SW 1271 (cell line): ENCODE measurements around the gene PRR19.

ENCODE experiments used
- DNase-seq, 2 experiments: peaks; one replicate each; lab custom pipeline; 2025; lab: John Stamatoyannopoulos, UW

The PRR19 gene

DNA sequence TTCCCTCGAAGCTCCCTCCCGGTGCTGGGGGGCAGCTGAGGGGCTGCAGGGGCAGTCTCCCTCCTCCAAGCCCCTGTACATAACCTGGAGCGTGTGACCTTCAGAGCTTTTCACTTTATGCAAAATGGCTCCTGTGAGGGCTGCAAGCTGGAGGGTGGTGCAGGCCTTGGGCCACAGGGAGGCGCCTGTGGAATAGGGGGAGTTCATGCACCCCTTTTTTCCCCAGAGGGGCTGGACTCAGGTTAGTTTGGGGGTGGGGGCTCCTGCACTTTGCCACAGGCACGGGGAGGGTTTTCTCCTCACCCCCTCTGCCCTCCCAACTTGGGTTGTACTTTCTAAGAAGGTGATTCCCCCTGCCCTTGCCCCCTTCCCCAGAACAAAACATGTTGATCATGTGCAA is 6.6 kb upstream of the PRR19 start:
- DNase-seq, result no peak

DNA sequence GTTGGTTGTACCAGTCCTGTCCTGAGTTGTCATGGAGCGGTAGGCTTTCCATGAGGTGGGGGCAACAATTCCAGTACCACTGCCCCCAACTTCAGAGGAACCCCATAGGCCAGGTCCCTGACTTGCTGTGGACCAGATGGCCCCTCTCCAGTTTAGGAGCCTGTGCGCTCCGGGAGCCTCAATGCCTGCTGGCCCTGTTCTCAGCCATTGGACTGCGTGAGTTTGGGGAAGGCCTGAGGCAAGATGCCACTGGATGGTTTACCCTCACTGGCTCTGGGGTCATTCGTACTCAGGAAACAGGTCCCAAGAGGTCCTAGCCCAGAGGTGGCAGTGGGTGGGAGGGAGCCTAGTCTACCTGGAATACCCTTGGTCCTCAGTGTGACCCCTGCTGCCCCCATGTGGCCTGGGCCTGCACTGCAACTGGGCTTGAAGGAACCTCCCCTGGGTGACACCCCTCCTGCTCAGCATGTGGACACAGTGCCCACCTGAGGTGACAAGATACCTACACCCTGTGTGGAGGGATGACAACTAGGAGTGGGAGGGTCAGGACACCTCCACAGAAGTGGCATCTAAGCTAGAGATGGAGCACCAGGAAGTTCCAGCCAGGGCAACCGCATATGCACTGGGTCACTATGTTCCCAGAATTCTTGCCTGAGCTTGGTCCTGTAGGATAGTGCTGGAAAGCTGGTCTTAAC is 6.0 kb upstream of the PRR19 start:
- DNase-seq, result peak in 1 of 2 experiments; percentile 54

DNA sequence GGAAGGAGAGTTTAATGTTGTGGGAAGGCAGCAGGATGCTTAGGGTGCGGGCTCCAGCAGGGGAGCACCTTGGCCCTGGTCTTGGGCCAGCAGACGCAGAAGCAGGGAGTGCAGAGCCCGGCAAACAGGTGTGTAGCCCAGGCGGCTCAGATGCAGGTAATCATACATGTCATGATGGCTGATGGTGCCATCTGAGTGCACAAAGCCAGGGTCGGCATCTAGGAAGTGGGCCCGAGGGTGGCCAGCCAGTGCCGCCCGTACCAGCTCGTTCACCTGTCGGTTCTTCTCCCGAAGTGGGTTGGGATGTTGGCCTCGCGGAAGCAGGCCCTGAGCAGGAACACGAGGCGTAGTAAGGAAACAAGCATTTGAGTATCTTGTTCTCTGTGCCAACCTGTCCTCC is 4.9 kb upstream of the PRR19 start:
- DNase-seq, result no peak

DNA sequence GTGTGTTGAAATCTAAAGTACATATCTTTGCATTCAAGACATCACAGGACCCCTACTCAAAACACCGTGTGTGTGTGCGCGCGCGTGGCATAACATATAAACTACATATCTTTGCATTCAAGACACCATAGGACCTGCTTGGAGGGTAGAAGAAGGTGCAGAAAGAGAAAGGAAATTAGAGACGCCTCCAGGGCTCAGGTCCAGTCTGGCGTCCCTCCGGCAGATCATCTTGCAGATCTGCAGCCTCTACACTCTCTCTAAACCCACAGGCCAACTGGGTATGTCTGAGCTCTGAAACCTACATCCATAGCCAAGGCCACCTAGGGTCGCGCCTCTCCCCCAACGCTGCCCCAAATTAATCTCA is 1.2 kb downstream of the PRR19 start:
- DNase-seq, result no peak

DNA sequence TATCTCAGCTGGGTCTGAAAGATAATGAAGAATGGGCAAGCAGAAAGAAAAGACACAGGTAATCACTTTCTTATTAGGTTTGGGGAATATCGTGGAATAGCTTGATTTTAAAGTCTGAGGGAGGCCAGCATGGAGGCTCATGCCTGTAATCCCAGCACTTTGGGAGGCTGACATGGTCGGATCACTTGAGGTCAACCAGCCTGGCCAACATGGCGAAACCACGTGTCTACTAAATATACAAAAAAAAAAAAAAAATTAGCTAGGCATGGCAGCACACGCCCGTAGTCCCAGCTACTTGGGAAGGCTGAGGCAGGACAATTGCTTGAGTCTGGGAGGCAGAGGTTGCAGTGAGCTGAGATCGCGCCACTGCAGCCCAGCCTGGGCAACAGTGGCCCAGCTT is 1.9 kb downstream of the PRR19 start:
- no peak for DNase-seq

DNA sequence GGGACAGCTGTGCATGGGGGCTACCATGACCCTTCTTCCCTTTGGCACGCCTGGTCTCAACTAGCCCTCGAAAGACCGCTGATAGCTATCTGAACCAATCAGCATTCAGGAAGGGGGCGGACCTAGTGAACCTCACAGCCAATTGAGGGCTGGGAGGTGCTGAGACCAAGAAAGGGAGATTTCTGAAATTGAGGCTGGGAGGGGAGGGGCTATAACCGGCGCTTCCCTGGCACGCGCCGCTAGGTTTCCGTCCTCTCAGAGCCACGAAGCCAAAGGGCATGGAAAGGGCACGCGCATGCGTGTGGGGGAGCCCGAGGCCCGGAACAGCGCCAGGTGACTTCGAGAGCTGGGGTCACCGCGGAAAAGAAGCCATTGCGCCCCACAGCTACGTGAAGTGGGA is 4.7 kb downstream of the PRR19 start:
- no peak for DNase-seq

DNA sequence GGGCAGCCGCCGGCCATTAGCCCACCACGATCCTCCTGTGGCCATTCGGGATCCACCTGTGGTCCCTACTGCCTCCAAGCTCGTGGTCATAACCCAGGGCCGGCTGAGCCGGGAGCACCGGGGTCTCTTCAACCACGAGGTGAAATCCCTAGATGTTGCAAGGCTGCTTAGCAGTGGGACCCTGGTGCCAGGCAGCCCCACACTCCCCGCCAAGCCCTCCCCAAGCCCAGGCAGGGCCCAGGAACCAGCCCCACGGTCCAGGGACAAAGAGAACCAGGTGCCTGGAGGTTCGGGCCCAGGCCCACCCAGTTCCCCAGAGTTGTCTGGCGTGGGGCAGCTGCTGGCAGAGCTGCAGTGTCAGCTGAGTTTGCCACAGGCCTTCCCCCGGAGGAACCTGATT is 7.8 kb downstream of the PRR19 start:
- DNase-seq, result no peak

DNA sequence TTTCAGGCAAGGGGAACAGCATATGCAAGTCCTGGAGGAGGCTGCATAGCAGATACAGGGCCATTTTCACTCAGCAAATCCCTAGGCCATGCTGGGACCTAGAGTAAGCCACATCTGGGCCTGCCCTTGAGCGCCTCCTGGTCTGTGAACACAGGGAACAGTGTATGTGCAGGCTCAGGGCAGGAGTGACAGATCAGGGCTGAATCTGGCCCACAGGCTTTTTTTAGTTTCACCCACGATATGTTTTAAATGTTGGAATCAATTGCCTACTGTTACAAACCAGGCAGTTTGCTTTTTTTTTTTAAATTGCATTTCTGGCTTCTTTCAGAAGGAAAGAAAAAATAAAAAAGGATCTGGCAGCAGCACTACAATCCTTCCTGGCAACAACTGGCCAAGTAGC is 9.7 kb downstream of the PRR19 start:
- no peak for DNase-seq

DNA sequence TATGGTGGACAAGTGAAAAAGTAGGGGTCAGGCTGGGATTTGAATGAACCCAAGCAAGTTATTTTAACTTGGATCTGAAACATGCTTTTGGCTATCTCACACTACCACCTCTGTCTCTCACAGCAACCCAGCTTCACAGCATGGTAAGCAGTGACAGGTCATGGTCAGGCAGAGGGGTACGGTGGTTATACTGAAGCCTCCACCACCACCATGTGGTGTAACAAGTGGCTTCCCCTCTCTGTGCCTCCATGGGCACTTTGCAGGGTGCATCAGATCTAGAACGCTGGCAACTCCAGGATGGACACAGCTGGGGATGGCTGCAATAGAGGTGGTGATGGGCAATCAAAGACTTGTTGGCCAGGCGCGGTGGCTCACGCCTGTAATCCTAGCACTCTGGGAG is 10.4 kb downstream of the PRR19 start:
- DNase-seq, result no peak

DNA sequence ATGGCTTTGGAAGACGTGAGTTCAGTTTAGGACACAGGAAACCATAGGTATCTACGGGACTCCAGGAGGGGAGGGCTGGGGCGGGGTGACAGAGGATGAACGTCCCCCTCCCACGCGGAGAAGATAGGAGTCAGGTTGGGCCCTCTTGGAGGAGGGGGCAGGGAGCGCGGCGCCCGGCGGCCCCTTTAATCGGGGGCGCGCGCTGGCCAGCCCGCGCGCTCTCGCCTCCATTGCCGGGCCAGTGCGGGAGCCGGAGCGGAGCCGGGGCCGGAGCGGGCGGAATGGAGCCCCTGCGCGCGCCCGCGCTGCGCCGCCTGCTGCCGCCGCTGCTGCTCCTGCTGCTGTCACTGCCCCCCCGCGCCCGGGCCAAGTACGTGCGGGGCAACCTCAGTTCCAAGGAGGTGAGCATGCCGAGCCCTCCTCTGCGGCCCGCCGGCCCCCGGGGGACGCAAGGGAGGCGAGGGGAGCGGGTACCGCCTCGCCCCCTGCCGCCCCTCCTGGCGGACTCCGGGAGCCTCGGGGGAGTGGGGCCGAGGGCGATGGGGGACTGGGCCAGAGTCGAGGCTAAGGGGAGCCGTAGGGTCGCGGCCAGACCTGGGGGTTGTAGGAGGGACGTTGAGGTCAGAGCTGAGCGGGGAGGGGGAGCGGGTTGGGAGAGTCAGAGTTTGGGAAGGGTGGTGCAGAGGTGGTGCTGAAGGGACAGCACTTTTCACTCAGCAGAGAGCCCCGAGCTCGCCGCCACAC is 11.3 kb downstream of the PRR19 start, which contains the start of gene TMEM145:
TSS of gene TMEM145 (plus strand) at position 214 of the 744 bp plus-strand sequence. CDS start at position 282, 68 bp downstream.
- DNase-seq, result peak in 1 of 2 experiments; percentile 22

DNA sequence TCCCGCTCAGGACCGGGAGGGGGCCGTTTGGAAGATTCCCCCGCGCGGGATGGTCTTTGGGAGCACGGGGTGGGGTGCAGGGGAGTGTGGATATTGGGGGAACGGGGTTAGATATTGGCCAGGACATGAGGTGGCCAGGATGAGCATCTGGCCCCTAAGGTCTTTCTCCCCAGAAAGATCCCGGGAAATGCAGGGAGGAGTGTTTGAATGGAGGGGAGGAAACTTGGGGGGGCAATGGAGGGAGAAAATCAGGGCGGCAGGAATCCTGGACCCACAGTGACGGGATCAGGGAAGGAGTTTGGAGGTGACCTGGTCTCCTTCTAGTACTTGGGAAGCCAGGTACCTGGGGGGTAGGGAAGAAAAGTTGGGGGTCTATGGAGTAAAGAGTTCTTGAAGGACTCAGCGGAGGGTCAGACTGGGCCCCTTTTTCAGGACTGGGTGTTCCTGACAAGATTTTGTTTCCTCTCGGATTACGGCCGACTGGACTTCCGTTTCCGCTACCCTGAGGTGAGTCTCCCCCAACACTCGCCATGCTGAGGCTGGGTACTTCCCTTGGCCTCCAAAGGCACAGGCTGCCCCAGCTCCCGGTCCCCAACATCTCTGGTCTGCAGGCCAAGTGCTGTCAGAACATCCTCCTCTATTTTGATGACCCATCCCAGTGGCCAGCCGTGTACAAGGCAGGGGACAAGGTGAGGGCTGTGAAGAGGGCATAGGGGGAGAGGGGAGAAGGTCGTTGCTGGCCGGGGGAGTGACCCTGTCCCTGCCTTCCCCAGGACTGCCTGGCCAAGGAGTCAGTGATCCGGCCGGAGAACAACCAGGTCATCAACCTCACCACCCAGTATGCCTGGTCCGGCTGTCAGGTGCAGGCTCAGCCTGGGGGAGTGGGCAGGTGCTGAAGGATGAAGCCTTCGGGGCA is 12.2 kb downstream of the PRR19 start:
- DNase-seq, result no peak

DNA sequence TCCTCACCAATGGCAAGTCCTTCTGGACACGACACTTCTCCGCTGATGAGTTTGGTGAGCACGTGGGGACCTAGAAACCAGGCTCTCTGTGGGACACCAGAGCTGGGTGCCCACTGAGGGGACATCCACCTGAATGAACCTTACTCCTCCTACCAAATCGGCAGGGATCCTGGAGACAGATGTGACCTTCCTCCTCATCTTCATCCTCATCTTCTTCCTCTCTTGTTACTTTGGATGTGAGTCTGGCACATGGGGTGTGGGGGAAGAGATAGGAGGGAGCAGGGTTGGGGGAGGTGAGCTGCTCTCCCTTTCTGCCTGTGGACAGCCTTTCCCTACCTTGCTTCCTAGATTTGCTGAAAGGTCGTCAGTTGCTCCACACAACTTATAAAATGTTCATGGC is 13.1 kb downstream of the PRR19 start:
- no peak for DNase-seq

DNA sequence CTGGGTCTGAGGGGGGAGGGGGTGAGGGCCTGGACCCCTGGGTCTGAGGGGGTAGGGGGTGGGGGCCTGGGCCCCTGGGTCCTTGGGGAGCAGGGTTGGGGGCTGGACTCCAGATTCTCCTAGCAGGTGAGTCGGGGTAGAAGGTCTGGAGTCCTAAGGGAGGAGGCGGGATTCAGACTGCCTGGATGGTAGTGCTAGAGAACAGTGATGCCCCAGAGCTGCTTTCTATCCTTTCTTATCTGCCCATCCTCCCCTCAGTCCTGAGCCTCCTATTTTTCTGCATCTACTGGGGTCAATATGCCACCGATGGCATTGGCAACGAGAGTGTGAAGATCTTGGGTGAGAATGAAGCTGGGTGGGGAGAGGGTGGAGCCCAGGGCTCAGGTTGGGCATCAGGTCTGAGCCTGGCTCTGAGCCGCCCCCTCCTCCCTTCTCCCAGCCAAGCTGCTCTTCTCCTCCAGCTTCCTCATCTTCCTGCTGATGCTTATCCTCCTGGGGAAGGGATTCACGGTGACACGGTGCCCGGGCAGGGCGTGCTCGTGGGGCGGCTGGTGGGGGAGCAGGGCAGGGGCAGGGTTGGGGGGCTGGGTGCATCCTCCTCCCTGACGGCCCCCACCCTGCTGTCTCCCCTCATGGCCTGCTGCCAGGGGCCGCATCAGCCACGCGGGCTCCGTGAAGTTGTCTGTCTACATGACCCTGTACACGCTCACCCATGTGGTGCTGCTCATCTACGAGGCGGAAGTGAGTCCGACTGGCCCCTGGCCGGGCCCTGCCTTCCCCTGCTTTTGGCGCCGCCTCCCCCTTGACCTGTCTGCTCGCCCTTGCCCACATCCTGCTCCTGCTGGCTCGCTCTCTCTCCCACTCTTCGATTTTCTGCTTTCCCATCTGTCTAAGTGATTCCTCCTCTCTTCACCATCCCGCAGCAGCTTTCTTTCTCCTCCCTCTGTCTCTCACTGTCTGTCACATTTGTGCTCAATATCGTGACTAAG is 14.6 kb downstream of the PRR19 start:
- DNase-seq, result no peak

DNA sequence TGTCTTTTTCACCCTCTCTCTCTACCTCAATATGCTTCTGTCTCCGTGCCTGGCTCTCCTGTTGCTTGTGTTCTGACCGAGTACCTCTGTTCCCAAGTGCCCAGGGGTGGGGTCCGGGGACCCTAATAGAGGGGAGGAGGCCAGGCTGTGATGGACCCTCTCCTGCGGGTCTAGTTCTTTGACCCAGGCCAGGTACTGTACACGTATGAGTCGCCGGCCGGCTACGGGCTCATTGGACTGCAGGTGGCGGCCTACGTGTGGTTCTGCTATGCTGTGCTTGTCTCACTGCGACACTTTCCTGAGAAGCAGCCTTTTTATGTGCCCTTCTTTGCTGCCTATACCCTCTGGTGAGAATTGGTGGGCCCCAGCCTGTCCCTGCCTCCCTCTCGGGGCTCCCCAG is 15.6 kb downstream of the PRR19 start:
- DNase-seq, result no peak

DNA sequence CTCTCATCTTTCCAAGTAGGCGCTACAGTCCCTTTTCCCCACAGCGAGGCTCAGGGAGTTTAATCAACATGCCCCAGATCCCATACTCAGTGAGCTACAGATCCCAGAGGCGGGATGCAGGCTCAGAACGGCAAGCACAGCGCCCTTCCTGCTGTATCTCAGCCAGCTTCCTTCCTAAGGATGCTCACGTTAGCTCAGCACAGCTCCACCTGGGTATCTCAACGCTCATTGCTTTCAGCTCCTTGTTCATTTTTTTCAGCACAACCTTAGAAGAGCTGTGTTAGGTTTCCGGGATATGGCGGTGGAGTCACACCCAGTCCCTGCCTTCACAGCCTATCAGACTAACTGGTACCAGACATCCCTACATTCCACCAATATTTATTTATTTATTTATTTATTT is 20.4 kb downstream of the PRR19 start:
- DNase-seq, result no peak

DNA sequence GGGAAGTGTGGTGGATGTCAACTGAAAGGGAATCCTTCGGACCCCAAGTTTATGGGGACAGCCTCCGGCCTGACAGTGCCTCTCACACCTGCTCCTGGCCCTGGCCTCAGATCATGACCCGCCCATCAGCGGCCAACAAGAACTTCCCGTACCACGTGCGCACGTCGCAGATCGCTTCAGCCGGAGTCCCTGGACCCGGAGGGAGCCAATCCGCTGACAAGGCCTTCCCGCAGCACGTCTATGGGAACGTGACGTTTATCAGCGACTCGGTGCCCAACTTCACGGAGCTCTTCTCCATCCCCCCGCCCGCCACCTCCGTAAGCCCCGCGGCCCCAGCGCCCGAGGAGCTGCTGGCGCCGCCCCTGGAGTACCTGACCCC is 21.5 kb downstream of the PRR19 start:
- DNase-seq, result no peak

DNA sequence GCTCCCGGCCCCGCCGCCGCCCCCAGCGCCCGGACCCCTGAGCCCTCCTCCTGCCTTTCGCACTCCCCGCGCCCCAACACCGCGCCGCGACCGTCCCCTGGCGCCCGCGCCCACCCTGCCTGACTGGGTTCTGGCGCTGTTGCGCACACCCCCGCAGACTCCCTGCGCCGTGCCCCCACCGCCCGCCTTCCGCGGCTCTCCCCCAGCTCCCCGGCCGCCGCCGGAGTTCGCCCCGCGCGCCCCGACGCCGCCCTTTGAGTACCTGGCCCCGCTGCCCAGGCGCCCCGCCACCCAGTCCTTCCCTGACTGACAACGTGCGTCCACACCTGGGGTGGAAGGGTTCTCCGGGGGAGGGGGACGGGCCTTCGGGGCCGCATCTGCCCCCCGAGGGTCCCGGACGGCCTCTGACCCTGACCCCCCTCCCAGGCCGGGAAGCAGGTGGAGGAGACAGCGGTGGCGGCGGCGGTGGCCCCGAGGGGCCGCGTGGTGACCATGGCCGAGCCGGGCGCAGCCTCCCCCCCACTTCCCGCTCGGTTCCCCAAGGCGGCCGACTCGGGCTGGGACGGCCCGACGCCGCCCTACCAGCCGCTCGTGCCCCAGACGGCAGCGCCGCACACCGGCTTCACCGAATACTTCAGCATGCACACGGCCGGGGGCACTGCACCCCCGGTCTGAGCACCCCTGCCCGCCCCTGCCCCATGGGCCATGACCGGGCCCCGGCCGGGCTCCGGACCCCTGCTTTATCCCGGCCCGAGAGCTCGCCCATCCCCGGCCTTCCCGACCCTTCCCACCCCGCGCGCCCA is 22.1 kb downstream of the PRR19 start:
- no peak for DNase-seq

DNA sequence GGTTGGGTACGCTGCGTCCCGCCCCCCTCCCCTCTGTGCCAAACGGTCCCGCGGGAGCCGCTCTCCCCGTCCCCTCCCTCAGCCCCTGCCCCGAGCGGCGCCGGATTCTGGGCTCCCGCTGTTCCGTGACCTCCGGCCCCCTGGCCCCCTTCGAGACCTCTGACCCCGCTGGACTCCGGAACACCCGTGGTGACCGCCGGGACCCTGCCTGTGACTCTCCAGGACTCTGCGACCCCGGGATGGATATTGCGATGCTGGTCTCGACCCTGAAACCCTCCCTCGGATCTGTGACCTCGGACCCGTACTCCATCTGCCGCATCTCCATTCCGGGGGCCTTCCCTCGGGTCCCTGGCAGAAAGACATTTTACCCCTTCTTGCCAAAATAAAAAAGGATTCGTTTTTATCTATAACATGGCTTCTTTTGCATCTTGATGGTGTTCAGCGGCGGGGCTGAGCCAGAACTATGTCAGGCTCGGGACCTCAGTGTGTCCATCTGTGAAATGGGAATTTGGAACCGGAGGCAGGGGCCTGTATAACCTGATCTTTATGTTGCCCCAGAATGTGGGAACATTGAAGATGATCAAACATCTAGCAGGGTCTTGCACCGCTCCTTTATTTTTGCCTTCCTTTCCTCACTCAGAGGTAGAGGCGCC is 22.8 kb downstream of the PRR19 start:
- no peak for DNase-seq

DNA sequence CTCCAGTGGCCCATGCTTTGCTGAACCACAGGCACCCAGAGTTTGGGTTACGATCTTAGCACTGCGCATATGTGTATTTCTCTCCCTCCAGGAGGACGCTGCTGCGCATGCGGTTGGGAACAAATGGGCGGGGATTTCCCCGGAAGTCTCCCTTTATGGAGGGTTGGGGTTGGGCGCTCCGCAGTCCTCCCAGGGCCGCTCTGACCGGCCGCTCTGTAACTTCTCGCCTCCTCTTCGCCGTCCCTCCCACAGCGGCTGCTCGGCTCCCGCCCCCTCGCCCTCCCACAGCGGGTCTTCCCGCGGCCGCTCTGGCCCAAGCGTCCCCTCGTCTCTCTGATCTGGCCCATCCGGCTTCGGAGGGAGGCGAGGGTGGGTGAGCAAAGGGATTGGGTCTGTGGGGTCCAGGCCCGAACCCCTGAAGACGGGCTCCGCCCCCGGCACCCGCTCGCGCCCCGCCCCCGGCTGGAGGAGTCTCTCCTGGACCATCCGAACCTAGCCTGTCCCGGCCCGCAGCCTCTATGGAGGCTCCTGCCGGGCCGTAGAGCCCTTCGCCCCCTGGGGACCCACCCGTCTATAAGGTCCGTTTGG is 23.5 kb downstream of the PRR19 start, which contains the start of gene MEGF8:
TSS of gene MEGF8 (plus strand) at position 328 of the 588 bp plus-strand sequence. CDS start 609 bp downstream, outside the sequence.
- DNase-seq, result peak; percentile 87 to 95
